Retinal pigment epithelial cell (primary cell): ENCODE results near the gene ENPP7.
"Not testable (repeated sequence)": the region's sequence is repeated elsewhere in the genome, so short reads cannot be mapped to it uniquely, and the experiment has no call there.

Experiments used
- DNase-seq: peaks from one replicate; pipeline ENCODE4 v3.0.0-alpha.2; 2010; ENCODE audit warnings: low read depth
- H3K4me3 ChIP-seq: 2 replicates; pipeline ENCODE4 v1.5.1; 2011; ENCODE audit warnings: mild to moderate bottlenecking, low read length, control low read depth, moderate library complexity
- TF ChIP-seq, protein P1 (sequence below): conservative IDR thresholded peaks from 2 replicates; pipeline ENCODE4 v1.5.1; 2011; ENCODE audit warnings: low read depth, low read length, control low read depth, inconsistent platforms

ENPP7 gene

DNA sequence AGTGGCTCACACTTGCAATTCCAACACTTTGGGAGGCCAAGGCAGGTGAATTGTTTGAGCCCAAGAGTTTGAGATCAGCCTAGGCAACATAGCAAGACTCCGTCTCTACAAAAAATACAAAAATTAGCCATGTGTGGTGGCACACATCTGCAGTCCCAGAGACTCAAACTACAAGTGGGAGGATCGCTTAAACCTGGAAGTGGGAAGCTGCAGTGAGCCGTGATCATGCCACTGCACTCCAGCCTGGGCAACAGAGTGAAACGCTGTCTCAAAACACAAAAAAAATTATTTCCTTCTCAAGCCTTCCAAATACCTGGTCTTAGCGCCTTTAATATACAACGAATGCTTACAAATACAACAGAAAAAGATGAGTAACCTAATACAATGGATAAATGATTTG, 27.5 kb downstream of the ENPP7 start:
- H3K4me3 ChIP-seq, result no peak overlapping the region
- TF ChIP-seq, protein P1, sequence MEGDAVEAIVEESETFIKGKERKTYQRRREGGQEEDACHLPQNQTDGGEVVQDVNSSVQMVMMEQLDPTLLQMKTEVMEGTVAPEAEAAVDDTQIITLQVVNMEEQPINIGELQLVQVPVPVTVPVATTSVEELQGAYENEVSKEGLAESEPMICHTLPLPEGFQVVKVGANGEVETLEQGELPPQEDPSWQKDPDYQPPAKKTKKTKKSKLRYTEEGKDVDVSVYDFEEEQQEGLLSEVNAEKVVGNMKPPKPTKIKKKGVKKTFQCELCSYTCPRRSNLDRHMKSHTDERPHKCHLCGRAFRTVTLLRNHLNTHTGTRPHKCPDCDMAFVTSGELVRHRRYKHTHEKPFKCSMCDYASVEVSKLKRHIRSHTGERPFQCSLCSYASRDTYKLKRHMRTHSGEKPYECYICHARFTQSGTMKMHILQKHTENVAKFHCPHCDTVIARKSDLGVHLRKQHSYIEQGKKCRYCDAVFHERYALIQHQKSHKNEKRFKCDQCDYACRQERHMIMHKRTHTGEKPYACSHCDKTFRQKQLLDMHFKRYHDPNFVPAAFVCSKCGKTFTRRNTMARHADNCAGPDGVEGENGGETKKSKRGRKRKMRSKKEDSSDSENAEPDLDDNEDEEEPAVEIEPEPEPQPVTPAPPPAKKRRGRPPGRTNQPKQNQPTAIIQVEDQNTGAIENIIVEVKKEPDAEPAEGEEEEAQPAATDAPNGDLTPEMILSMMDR, result no peak
- DNase-seq, result no peak

DNA sequence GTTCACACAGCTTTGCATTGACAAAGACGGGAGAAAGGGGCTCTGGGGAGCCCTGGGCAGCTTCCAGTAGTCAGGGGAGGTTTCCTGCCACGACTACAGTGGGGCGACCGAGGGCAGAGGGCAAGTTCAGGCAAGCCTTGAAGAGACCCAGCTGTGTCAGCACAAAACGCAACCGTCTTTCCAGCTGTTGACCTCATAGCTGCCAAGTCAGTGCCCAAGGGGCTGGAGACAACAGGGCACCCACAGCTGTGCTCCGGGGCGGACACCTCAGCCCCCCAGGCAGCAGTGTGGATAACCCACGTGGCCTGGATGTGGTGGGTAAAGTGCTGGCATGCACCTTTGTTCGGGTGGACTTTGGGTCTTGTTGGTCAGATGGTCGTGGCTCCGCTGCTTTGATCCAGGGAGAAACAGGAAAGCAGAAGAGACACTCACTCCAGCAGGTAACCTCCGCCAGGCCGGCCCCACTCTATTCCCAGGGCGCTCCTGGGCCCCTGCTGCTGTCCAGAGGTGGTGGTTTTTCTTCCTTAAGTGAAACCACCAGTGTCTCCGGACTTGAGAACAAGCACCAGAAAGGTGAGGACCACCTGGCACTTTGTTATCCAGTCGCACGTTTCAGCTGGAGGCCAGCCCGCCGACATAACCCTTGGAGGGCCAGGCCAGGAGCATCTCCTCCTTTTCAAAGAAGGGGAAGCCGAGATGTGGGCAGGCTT, 29.6 kb downstream of the ENPP7 start:
- TF ChIP-seq, protein P1, result no peak
- DNase-seq, result no peak
- H3K4me3 ChIP-seq, result no peak overlapping the region

DNA sequence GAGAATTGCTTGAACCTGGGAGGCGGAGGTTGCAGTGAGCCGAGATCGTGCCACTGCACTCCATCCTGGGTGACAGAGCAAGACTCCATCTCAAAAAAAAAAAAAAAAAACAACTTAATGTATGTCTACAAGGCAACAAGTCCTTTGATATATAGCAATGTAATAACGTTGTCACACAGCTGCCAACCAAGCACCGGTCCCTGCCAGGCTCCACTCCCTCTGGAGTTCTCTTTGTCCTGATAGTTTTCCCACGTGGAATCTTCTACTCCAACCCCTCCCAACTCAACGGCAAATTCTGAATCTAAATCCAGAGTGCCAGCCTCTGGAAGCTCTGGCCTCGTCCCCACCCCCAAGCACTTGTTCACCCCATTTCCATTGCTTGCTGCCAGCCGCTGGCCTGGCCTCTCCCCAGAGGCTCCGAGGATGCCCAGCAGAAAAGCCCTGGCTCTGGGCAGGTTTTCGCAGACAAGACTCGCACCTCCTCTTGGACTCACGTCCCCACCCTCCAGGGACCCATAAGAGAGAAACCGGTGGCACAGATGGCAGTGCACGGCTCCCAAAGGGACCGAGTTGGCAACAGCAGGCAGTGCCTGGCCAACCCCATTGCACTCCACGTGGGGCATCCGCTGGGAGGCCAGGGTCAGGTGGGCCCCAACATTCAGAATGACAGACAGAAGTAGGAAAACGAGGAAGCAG, 31.3 kb downstream of the ENPP7 start:
- no peak overlapping the region for H3K4me3 ChIP-seq
- TF ChIP-seq, protein P1, result no peak
- no peak for DNase-seq

DNA sequence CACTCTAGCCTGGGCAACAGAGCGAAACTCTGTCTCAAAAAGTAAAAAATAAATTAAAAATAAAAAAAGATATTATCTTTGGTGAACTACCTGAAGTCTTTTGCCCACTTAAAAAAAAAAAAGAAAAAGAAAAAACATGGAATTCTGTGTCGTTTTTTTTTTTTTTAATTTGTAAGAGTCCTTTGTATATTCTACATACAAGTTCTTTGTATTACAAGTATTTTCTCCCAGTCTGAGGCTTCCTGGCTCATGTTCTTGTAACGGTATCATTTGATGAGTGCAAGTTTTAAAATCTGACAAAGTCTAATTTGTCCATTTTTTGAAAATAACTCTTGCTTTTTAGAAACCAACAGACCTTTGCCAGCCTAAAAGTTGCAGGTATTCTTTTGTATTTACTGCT, 35.0 kb downstream of the ENPP7 start:
- no peak for DNase-seq
- TF ChIP-seq, protein P1, result no peak
- H3K4me3 ChIP-seq, result no peak overlapping the region

DNA sequence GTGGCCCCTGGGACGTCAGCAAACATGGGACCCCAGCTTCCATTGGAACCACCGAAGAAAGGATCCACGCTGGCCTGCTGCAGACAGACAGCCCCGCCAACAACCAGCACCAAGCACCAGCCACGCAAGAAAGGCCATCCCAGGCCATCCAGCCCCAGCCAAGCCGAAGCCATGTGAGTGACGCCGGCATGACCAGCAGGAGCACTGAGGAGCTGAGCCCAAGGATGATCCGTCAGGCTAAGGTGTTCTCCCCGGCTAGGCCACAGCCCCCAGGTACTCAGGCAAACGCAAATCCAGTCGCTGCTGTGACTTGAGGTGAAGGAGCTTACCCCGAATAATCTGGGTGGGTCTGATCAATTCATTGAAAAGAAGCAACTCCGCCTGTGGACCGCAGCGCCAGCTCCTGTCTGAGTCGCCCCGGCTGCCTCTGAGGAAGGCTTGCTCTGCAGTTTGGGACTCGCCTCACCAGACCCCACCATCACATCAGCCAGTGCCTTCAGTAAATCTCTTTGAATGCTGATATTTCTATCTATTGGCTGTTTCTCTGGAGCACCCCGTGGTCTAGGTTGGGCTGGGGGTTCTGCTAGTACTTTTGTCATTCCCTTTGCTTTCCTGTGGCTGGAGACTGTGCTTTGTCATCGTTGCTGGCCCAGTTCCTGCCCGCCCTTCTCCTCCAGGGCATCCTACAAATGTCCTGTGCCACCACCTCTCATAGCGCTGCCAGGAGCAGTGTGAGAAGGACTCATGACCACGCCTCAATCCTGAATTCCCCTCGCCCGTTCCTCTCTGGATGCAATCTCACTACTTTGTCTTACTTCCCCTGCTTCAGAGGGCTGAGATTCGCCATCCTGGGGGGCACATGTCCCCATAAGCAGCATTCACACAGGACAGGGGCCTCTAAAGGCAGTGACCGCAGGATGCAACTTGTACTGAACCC, 39.1 kb downstream of the ENPP7 start:
- TF ChIP-seq, protein P1, result no peak
- DNase-seq, result no peak
- no peak overlapping the region for H3K4me3 ChIP-seq

DNA sequence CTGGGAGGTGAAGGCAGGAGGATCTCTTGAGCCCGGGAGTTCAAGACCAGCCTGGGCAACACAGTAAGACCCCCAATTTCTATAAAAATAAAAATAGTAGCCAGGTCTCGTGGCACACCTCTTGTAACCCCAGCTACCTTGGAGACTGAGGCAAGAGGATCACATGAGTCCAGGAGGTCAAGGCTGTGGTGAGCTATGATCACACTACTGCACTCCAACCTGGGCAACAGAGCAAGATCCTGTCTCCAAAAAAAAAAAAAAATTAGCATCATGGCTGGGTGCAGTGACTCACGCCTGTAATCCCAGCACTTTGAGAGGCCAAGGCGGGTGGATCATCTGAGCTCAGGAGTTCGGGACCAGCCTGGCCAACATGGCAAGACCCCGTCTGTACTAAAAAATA, 40.5 kb downstream of the ENPP7 start:
- H3K4me3 ChIP-seq, result no peak overlapping the region
- no peak for DNase-seq
- TF ChIP-seq, protein P1, result no peak

DNA sequence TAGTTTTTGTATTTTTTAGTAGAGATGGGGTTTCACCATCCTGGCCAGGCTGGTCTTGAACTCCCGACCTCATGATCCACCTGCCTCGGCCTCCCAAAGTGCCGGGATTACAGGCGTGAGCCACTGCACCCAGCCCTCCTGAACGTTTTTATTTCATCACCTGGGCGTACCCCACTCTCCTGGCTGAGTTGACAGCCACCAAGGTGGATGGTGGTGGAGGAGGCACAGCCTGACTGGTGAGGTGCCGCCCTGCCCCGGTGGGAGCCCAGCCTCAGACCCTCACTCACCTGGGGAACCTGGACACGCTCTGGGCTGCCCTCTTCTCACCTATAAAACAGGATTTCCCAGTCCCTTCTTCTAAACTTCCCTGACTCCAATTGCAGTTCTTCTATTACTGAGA, 42.0 kb downstream of the ENPP7 start:
- not testable (repeated sequence) for DNase-seq, H3K4me3 ChIP-seq
